Ecto neural progenitor cell (in vitro differentiated cells): ENCODE results near the gene ACP5.
A peak's percentile ranks its signal among the peaks of the same experiment; 100 is the strongest.
"Not testable (repeated sequence)": the region's sequence is repeated elsewhere in the genome, so short reads cannot be mapped to it uniquely, and the experiment has no call there.

Experiments used
- DNase-seq: peaks from one replicate; pipeline ENCODE4 v3.0.0-alpha.2; 2018; ENCODE audit warnings: low spot score

The ACP5 gene

GRCh38 chr19:11578258-11579142, 1.1 kb upstream of the ACP5 start:
- DNase-seq: no peak

DNA sequence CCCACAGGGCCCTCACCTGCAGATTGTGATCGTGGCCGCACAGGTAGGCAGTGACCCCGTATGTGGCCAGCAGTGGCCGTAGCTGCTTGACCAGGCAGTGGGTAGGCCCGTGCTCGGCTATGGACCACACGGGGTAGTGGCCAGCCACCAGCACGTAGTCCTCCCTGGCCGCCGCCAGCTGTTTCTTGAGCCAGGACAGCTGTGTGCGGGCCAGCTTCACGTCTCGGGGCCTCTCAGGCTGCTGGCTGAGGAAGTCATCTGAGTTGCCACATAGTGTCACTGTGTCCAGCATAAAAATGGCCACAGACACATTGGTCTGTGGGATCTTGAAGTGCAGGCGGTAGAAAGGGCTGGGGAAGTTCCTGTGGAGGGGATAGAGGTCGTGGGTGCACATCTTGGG, 1.2 kb downstream of the ACP5 start:
- DNase-seq: no peak

- no peak for DNase-seq
Measured at GRCh38 chr19:11574689-11575088, 2.8 kb downstream of the ACP5 start.

DNA sequence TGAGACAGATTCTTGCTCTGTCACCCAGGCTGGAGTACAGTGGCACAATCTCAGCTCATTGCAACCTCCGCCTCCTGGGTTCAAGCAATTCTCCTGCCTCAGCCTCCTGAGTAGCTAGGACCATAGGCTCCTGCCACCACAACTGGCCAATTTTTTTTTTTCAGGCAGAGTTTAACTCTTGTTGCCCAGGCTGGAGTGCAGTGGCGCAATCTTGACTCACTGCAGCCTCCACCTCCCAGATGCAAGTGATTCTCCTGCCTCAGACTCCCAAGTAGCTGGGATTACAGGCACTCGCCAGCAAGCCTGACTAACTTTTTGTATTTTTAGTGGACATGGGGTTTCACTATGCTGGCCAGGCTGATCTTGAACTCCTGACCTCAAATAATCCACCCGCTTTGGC, 3.7 kb downstream of the ACP5 start:
- not testable (repeated sequence) for DNase-seq

DNA sequence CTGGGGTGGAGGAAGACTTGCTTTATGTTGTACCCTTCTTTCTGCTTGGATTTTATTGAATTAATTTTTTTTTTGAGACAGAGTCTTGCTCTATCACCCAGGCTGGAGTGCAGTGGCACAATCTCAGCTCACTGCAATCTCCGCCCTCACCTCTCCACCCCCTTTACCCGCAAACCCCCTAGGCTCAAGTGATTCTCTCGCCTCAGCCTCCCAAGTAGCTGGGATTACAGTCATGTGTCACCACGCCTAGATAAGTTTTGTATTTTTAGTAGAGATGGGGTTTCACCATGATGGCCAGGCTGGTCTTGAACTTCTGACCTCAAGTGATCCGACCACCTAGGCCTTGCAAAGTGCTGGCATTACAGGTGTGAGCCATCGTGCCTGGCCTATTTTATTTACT, 4.1 kb downstream of the ACP5 start:
- DNase-seq: not testable (repeated sequence)

DNA sequence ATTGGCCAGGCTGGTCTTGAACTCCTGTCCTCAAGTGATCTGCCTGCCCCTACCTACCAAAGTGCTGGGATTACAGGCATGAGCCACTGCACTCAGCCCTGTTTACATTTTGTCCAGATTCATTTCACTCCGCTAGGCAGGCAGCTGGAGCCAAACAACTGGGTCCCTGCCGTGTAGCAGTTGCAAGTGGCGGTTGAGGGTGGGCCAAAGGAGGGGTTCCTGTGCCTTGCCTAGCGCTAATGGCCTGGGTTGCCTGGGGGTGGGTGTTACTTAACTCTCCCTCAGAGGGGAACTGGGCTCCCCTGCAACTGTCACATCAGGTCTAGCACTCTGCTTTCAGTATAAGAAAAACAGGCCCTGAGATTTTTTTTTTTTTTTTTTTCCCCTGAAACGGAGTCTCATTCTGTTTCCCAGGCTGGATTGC, 7.4 kb downstream of the ACP5 start:
- no peak for DNase-seq

GRCh38 chr19:11566164-11566563, 11.3 kb downstream of the ACP5 start:
- no peak for DNase-seq

DNA sequence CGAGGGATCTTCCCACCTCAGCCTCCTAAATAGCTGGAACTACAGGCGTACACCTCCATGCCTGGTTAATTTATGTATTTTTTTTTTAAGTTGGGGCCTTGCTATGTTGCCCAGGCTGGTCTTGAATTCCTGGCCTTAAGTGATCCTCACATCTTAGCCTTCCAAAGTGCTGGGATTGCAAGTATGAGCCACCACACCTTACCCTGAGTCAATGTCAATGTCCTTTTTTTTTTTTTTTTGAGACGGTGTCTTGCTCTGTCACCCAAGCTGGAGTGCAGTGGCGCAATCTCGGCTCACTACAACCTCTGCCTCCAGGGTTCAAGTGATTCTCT, 11.8 kb downstream of the ACP5 start:
- not testable (repeated sequence) for DNase-seq

DNA sequence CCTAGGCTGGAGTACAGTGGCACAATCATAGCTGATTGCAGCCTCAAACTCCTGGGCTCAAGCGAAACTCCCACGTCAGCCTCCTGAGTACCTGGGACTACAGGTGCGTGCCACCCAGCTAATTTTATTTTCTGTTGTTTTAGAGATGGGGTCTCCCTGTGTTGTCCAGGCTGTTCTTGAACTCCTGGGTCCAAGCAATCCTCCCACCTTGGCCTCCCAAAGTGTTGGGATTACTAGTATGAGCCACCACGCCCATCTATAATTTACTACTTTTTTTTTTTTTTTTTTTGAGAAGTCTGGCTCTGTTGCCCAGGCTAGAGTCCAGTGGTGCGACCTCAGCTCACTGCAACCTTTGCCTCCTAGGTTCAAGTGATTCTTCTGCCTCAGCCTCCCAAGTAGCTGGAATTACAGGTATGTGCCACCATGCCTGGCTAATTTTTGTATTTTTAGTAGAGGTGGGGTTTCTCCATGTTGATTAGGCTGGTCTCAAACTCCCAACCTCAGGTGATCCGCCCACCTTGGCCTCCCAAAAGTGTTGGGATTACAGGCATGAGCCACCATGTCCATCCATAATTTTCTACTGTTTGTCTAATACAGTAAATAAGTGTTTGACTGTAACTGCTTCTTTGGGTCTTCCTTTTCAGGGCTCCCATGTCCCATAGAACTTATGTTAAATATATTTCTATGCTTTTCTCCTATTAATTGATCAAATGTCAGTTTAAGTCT, 13.2 kb downstream of the ACP5 start:
- not testable (repeated sequence) for DNase-seq

GRCh38 chr19:11563532-11563931, 13.9 kb downstream of the ACP5 start:
- DNase-seq: no peak

DNA sequence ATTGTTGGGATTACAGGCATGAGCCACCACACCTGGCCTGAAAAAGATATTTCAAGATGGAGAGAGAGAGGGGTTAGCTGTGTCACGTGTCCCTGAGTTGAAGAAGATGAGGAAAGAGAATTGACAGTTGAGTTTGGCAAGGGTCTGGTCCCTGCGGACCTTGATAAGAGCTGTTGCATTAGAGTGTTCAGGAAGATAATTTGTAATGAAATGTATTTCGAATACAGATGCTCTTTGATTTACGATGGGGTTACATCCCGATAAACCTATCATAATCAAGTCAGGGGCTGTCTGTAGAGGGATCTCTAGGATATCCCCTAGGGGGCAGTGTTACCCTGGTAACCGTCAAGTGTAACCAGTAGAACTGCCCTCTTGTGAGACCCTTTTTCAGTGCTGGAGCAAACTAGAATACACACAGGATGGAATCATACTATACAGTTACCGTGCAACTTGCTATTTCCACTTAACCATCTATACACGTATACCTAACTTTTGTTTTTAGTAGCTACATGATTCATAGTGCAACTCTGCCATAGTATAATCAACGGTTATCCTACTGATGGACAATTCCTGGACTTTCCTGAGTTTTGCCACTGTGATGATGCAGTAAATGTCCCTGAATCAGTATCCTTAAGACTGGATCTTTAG, 16.9 kb downstream of the ACP5 start:
- DNase-seq: peak; percentile 63

DNA sequence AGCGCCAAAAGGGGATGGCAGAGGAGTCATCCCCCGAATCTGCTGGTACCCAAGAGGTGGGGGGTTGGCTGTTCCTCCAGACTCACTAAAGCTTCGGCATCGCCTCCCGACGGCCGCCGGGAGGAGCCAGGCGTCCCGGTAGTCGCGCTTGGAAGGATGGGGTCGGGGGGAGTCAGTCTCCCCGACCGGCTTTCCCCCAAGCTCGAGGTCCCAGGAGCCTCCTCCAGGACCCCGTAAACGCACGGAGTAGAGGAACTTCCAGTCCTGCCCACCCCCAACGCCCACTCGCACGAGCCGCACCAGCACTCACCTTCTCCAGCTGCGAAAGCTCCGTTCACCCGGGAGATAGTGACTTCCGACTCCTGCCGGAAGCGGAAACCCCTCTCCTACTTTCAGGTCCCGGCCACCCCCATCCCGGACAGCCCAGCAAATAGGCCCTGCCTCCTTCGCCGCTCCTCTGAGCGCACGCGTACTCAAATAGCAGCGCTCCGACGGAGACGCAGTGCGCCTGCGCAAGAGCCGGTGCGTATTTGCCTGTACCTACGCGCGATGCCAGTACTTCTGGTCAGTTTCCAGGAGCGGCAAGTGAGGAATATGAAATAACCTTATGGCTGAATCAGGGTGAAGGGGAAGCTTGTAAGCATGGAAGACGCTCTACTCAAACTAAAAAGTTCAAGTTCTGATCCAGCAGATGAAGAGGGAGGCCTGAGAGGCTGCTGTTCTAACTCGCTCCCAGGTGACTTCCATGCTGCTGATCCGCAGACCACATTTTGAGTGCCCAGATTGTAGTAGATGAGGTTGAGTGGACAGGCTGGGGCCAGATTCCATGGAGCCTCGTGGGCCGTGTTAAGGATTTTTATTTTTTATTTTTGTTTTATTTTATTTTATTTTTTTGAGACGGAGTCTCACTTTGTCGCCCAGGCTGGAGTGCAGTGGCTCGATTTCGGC, 18.3 kb downstream of the ACP5 start, which contains the start of gene ELOF1:
Gene ELOF1 (minus strand): TSS at position 350 of the 948 bp plus-strand sequence. CDS start 4,883 bp downstream, outside the sequence.
- peak; percentile 97 for DNase-seq

GRCh38 chr19:11556634-11557420, 20.6 kb downstream of the ACP5 start:
- no peak for DNase-seq

GRCh38 chr19:11555246-11555645, 22.2 kb downstream of the ACP5 start:
- no peak for DNase-seq

- no peak for DNase-seq
Measured at GRCh38 chr19:11554160-11554559, 23.3 kb downstream of the ACP5 start.

DNA sequence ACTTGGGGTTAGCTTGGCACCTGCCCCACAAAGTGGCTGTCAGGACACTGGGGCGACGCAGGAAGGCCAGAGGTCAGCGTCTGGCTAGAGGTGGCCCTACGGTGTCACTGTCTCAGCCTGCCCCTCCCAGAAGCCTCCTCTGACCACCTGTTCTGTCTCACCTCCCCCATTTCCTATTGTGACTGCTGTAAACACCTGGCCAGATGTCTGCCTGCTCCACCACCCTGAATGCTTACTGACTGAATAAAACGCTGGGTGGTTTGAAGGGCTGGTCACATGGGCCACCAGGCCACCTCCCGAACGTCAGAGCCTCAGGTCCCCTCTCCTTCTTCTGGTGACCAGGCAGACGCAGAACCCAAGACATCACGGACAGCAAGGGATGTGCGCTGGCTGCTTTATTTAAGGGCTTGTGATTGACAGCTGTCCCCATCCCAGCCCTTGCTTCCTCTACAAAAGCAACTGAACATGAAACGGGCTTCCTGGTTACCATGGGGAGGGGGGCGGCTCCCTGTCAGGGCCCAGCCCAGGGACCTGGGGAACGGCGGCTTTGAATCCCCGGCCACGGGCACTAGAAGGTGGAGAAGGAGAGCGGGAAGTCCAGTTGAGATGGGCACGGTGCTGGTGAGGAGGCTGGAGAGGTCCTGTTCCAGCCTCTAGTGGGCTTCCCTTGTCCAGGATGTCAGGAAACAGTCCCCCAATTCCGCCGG, 24.6 kb downstream of the ACP5 start:
- DNase-seq: no peak

GRCh38 chr19:11551603-11552235, 25.7 kb downstream of the ACP5 start:
- peak; percentile 61 for DNase-seq

GRCh38 chr19:11550265-11550664, 27.2 kb downstream of the ACP5 start:
- no peak for DNase-seq

GRCh38 chr19:11549386-11549953, 28.0 kb downstream of the ACP5 start:
- DNase-seq: no peak
